ENCODE results near the gene RUNX2. TPM values are rescaled to one million over a fixed set of nuclear protein-coding genes. Genes with fewer than 3 reads are reported as not detected.

RUNX2 gene
- total and polyA plus RNA-seq, 2 of the 8 experiments (the other 6 are each of a cell fraction or from before 2014, with no cell fraction given): 0.26 to 1.2 TPM

DNA sequence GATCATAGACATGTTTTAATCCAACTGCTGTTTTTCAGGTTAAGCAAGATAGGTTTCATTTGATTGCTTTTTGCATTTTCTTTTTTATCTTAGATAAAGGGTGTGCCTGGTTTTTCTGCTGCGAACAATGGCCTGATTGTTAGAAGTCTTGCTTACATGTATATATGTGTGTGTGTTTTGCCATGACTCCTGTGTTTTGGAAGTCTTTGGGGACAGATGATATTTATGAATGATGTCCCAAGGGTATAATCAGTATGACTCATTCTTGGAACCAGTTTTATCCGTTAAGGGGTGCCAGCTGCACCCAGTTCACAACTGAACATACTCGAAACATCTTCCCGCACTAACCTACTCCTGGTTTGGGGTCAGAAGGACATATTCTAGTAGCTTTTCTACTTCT is 279.7 kb downstream of the RUNX2 start:
- no peak overlapping the region for H2BK120ac ChIP-seq (replicated peaks; ENCODE audit: low read depth, low read length)
- H3K23me2 ChIP-seq (ENCODE audit: low read depth, low read length): no peaks in the 10 kb centered on the region; the same call in 1 of the 2 replicates
- H3K27me3 ChIP-seq (replicated peaks in 1 of 4; ENCODE audit: control insufficient read depth in 3 of 4, extremely low read depth in 1 of 4, insufficient read depth in 3 of 4, low read length in 3 of 4): no peaks in the 10 kb centered on the region
- no peak overlapping the region for H2AFZ ChIP-seq (ENCODE audit: low read length)
- CTCF ChIA-PET (ENCODE audit: partially characterized antibody): interaction anchor here (0.7 kb wide), 1 partner anchor 30 kb away, joined by 3 read pairs; no protein-coding TSS in a partner anchor
- H2BK12ac ChIP-seq (ENCODE audit: low read depth, low read length): no peak overlapping the region
- no peak overlapping the region for H3K4me2 ChIP-seq (ENCODE audit: insufficient read depth in 1 of 2, low read depth in 2 of 2, low read length in 2 of 2)
- no peak overlapping the region for H2BK20ac ChIP-seq (ENCODE audit: low read length)
- no peak overlapping the region for H4K8ac ChIP-seq (ENCODE audit: extremely low read depth, insufficient read depth, low read length)
- POLR2A ChIA-PET (ENCODE audit: partially characterized antibody): no interaction called here
- H3K4me1 ChIP-seq (replicated peaks in 1 of 4; ENCODE audit: control insufficient read depth in 3 of 4, insufficient read depth in 4 of 4, low read length in 3 of 4): 0 out of 7 replicates have a peak, but pooled peaks cover 0 to 1% (median 0%) of the 10 kb centered on the region in 4 experiments
- no peak overlapping the region for H2AK5ac ChIP-seq (ENCODE audit: low read depth, low read length)
- no peak overlapping the region for H3K23ac ChIP-seq (ENCODE audit: insufficient read length)
- no peak for DNase-seq (ENCODE audit: low read depth in 1 of 2, low spot score in 2 of 2)
- no peak overlapping the region for H3K56ac ChIP-seq (replicated peaks; ENCODE audit: insufficient read length, low read depth, low read length)
- 91% methylated on average over 4 of the region's 4 CpGs; no CpG with 5 or more reads in 1 of the 2 experiments for WGBS, 2 experiments (ENCODE audit: extremely low coverage in 1 of 2, insufficient coverage in 1 of 2, insufficient read length in 1 of 2, insufficient replicate concordance in 2 of 2, low coverage in 1 of 2, low lambda C conversion rate in 2 of 2, missing lambda C conversion rate in 1 of 2)
- no peaks in the 10 kb centered on the region for H3K79me1 ChIP-seq (ENCODE audit: low read depth, low read length)
- FAIRE-seq: no peak
- no peak overlapping the region for H4K91ac ChIP-seq (replicated peaks; ENCODE audit: insufficient read length, low read length)
- no peak overlapping the region for H3K4ac ChIP-seq (replicated peaks; ENCODE audit: insufficient read length, low read depth, low read length)
- no peaks in the 10 kb centered on the region for H3K9me3 ChIP-seq (ENCODE audit: insufficient read depth in 2 of 2, low read depth in 1 of 2, low read length in 1 of 2)
- no peaks in the 10 kb centered on the region for H4K20me1 ChIP-seq (replicated peaks in 1 of 2; ENCODE audit: control insufficient read depth in 1 of 2, insufficient read depth in 2 of 2, low read length in 2 of 2)
- H3K79me2 ChIP-seq (ENCODE audit: control insufficient read depth in 1 of 2, insufficient read depth in 2 of 2, low read length in 2 of 2): no peaks in the 10 kb centered on the region
- no peaks in the 10 kb centered on the region for H3K36me3 ChIP-seq (ENCODE audit: control insufficient read depth in 2 of 4, insufficient read depth in 4 of 4, low read length in 3 of 4)
- H3K9ac ChIP-seq (replicated peaks in 1 of 4; ENCODE audit: extremely low read depth in 1 of 4, low read depth in 3 of 4, low read length in 3 of 4): no peak overlapping the region
- TF ChIP-seq NANOG (IDR thresholded peaks at IDR 0.05; ENCODE audit: insufficient read depth, low read depth, low read length, poor library complexity, severe bottlenecking): no peak
- TF ChIP-seq HDAC2 (IDR thresholded peaks at IDR 0.05; ENCODE audit: borderline replicate concordance in 1 of 2, low read depth in 2 of 2, low read length in 2 of 2): no peak
- no peak for TF ChIP-seq KDM1A (IDR thresholded peaks at IDR 0.05; ENCODE audit: borderline replicate concordance, low read length)
- TF ChIP-seq POU5F1 (IDR thresholded peaks at IDR 0.05; ENCODE audit: low read depth, low read length): no peak
- H4K5ac ChIP-seq (ENCODE audit: insufficient read length, low read depth, low read length): no peak overlapping the region
- H3K18ac ChIP-seq (ENCODE audit: extremely low read depth, low read length): no peak overlapping the region
- H2BK15ac ChIP-seq (ENCODE audit: low read length): no peak overlapping the region
- no peak overlapping the region for H3K14ac ChIP-seq (ENCODE audit: insufficient read length)
- no peak overlapping the region for H3K4me3 ChIP-seq (ENCODE audit: extremely low read depth in 1 of 4, insufficient read depth in 2 of 4, low read depth in 3 of 4, low read length in 4 of 4)
- H2BK5ac ChIP-seq (ENCODE audit: low read depth, low read length): no peak overlapping the region
- no peak overlapping the region for H3K27ac ChIP-seq (ENCODE audit: low read depth, low read length)

All from H1 (cell line).